GM21576 (cell line): ENCODE results near the gene RNF17.

Source experiments
- ATAC-seq: cut with Tn5 transposase; IDR thresholded peaks from one replicate; pipeline ENCODE4 v1.9.1; 2021; ENCODE audit warnings: mild to moderate bottlenecking, moderate library complexity; ENCODE audit not compliant: unreplicated experiment

The RNF17 gene

GRCh38 chr13:24894972-24895300 is 131.0 kb downstream of the RNF17 start:
- ATAC-seq: no peak

- ATAC-seq: no peak
These were observed 132.1 kb downstream of the RNF17 start for GRCh38 chr13:24896061-24896460.

- ATAC-seq: no peak
These were observed 133.3 kb downstream of the RNF17 start for GRCh38 chr13:24897293-24897692.

- ATAC-seq: no peak
These were observed 135.6 kb downstream of the RNF17 start for GRCh38 chr13:24899601-24900000.

GRCh38 chr13:24900507-24900906 is 136.5 kb downstream of the RNF17 start:
- peak; percentile 69 for ATAC-seq

- ATAC-seq: no peak
These were observed 141.3 kb downstream of the RNF17 start for GRCh38 chr13:24905242-24905641.

- ATAC-seq: no peak
These were observed 142.3 kb downstream of the RNF17 start for GRCh38 chr13:24906268-24906667.

- no peak for ATAC-seq
These were observed 146.6 kb downstream of the RNF17 start for GRCh38 chr13:24910502-24911132.

GRCh38 chr13:24911133-24911908 is 147.4 kb downstream of the RNF17 start:
- no peak for ATAC-seq

GRCh38 chr13:24916464-24916863 is 152.5 kb downstream of the RNF17 start:
- ATAC-seq: no peak

GRCh38 chr13:24921003-24921402 is 157.0 kb downstream of the RNF17 start:
- ATAC-seq: no peak

GRCh38 chr13:24921881-24922280 is 157.9 kb downstream of the RNF17 start:
- no peak for ATAC-seq

- ATAC-seq: peak; percentile 19
These were observed 158.4 kb downstream of the RNF17 start for GRCh38 chr13:24922387-24922744.

- peak; percentile 90 for ATAC-seq
These were observed 159.0 kb downstream of the RNF17 start for GRCh38 chr13:24922745-24923591.

- ATAC-seq: no peak
These were observed 161.6 kb downstream of the RNF17 start for GRCh38 chr13:24925318-24926231.

GRCh38 chr13:24927810-24928404 is 163.9 kb downstream of the RNF17 start:
- ATAC-seq: no peak

- ATAC-seq: no peak
These were observed 165.2 kb downstream of the RNF17 start for GRCh38 chr13:24929196-24929595.
